ENCODE results near the gene KAT7.

KAT7 gene

GRCh38 chr17:49862781-49863331 lies 74.4 kb downstream of the KAT7 start:
- H4K20me1 ChIP-seq (ENCODE audit: insufficient read depth, low read length), result peaks cover 10% of the 10 kb centered on the region
- H2AFZ ChIP-seq (ENCODE audit: low read depth, low read length), result no peak overlapping the region
- no peak for TF ChIP-seq EZH2 (IDR thresholded peaks at IDR 0.05; ENCODE audit: borderline replicate concordance, low read depth, low read length, severe bottlenecking)
- TF ChIP-seq, protein P1, sequence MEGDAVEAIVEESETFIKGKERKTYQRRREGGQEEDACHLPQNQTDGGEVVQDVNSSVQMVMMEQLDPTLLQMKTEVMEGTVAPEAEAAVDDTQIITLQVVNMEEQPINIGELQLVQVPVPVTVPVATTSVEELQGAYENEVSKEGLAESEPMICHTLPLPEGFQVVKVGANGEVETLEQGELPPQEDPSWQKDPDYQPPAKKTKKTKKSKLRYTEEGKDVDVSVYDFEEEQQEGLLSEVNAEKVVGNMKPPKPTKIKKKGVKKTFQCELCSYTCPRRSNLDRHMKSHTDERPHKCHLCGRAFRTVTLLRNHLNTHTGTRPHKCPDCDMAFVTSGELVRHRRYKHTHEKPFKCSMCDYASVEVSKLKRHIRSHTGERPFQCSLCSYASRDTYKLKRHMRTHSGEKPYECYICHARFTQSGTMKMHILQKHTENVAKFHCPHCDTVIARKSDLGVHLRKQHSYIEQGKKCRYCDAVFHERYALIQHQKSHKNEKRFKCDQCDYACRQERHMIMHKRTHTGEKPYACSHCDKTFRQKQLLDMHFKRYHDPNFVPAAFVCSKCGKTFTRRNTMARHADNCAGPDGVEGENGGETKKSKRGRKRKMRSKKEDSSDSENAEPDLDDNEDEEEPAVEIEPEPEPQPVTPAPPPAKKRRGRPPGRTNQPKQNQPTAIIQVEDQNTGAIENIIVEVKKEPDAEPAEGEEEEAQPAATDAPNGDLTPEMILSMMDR (IDR thresholded peaks at IDR 0.05; ENCODE audit: borderline replicate concordance, extremely low read depth, low read length, poor library complexity, severe bottlenecking), result no peak
- no peaks in the 10 kb centered on the region for H3K9me3 ChIP-seq (ENCODE audit: insufficient read depth, low read length, severe bottlenecking)
- H3K27me3 ChIP-seq (ENCODE audit: insufficient read depth, low read length, poor library complexity), result peaks cover 6% of the 10 kb centered on the region
- no peak overlapping the region for H3K4me2 ChIP-seq (ENCODE audit: insufficient read depth, low read length)
- H3K4me3 ChIP-seq (ENCODE audit: low read depth in 1 of 2, low read length in 2 of 2), result no peak overlapping the region
- DNase-seq, result no peak
- H3K27ac ChIP-seq (ENCODE audit: low read length), result no peak overlapping the region
- H3K36me3 ChIP-seq (ENCODE audit: insufficient read depth, low read length), result no peaks in the 10 kb centered on the region
- ATAC-seq (ENCODE audit: insufficient read depth, low read depth), result no peak
- H3K79me2 ChIP-seq (ENCODE audit: insufficient read depth, low read length), result no peaks in the 10 kb centered on the region
- H3K4me1 ChIP-seq (ENCODE audit: insufficient read depth, low read length), result no peaks in the 10 kb centered on the region
- H3K9ac ChIP-seq (ENCODE audit: low read depth, low read length), result no peak overlapping the region

- Histone ChIP-seq H3K9ac (ENCODE audit: low read depth, low read length) (no peak overlapping the region), H3K4me2 (ENCODE audit: insufficient read depth, low read length) (no peak overlapping the region), H3K27me3 (ENCODE audit: insufficient read depth, low read length, poor library complexity) (peaks cover 2% of the 10 kb centered on the region), H3K27ac (ENCODE audit: low read length) (no peak overlapping the region), H2AFZ (ENCODE audit: low read depth, low read length) (no peak overlapping the region), H4K20me1 (ENCODE audit: insufficient read depth, low read length) (peaks cover 8% of the 10 kb centered on the region), H3K4me3 (ENCODE audit: low read depth in 1 of 2, low read length in 2 of 2) (no peak overlapping the region), H3K79me2 (ENCODE audit: insufficient read depth, low read length) (no peaks in the 10 kb centered on the region), H3K9me3 (ENCODE audit: insufficient read depth, low read length, severe bottlenecking) (no peaks in the 10 kb centered on the region), H3K36me3 (ENCODE audit: insufficient read depth, low read length) (no peaks in the 10 kb centered on the region), H3K4me1 (ENCODE audit: insufficient read depth, low read length) (no peaks in the 10 kb centered on the region)
- DNase-seq (no peak), ATAC-seq (ENCODE audit: insufficient read depth, low read depth) (no peak)
- TF ChIP-seq EZH2 (IDR thresholded peaks at IDR 0.05; ENCODE audit: borderline replicate concordance, low read depth, low read length, severe bottlenecking), result no peak
- TF ChIP-seq, protein P1 (IDR thresholded peaks at IDR 0.05; ENCODE audit: borderline replicate concordance, extremely low read depth, low read length, poor library complexity, severe bottlenecking), result no peak
Measured at GRCh38 chr17:49866019-49866380, 77.5 kb downstream of the KAT7 start.

GRCh38 chr17:49866882-49867413 lies 78.5 kb downstream of the KAT7 start:
- no peak overlapping the region for H3K4me3 ChIP-seq (ENCODE audit: low read depth in 1 of 2, low read length in 2 of 2)
- peaks cover 2% of the 10 kb centered on the region for H3K27me3 ChIP-seq (ENCODE audit: insufficient read depth, low read length, poor library complexity)
- no peaks in the 10 kb centered on the region for H3K79me2 ChIP-seq (ENCODE audit: insufficient read depth, low read length)
- TF ChIP-seq, protein P1 (IDR thresholded peaks at IDR 0.05; ENCODE audit: borderline replicate concordance, extremely low read depth, low read length, poor library complexity, severe bottlenecking), result no peak
- TF ChIP-seq EZH2 (IDR thresholded peaks at IDR 0.05; ENCODE audit: borderline replicate concordance, low read depth, low read length, severe bottlenecking), result no peak
- H3K4me1 ChIP-seq (ENCODE audit: insufficient read depth, low read length), result no peaks in the 10 kb centered on the region
- DNase-seq, result no peak
- no peak overlapping the region for H3K4me2 ChIP-seq (ENCODE audit: insufficient read depth, low read length)
- H4K20me1 ChIP-seq (ENCODE audit: insufficient read depth, low read length), result peaks cover 3% of the 10 kb centered on the region; the same call in 1 of the 2 replicates
- no peaks in the 10 kb centered on the region for H3K9me3 ChIP-seq (ENCODE audit: insufficient read depth, low read length, severe bottlenecking)
- H3K9ac ChIP-seq (ENCODE audit: low read depth, low read length), result no peak overlapping the region
- ATAC-seq (ENCODE audit: insufficient read depth, low read depth), result no peak
- no peaks in the 10 kb centered on the region for H3K36me3 ChIP-seq (ENCODE audit: insufficient read depth, low read length)
- H3K27ac ChIP-seq (ENCODE audit: low read length), result no peak overlapping the region
- no peak overlapping the region for H2AFZ ChIP-seq (ENCODE audit: low read depth, low read length)

Data from DND-41 (cell line).